Heart right ventricle (tissue), 16 donors: ENCODE data around the gene EBF3. TPM values are rescaled to one million over a fixed set of nuclear protein-coding genes. Genes with fewer than 3 reads are reported as not detected.

ENCODE experiments used
- ATAC-seq, 8 donors: fragments of 200-7000 bp; cut with Tn5 transposase; one replicate each; pipeline ENCODE4 v1.9.1; 2020; ENCODE audit warnings: mild to moderate bottlenecking in 8 of 8, moderate library complexity in 8 of 8, moderate number of reproducible peaks in 1 of 8
- DNase-seq, 2 donors: peaks; one replicate each; pipeline ENCODE4 v3.0.0-alpha.2; 2020
- H3K27ac ChIP-seq, 10 donors: fragments of 200-600 bp; sonication (generic) in 2 of 10; one replicate each; pipeline versions ENCODE4 v1.5.0 to v1.8.0; 2020 to 2022; ENCODE audit warnings: mild to moderate bottlenecking in 3 of 10
- H3K27me3 ChIP-seq, 7 donors: fragments of 200-600 bp; one replicate each; pipeline ENCODE4 v1.8.0; 2021 to 2022; ENCODE audit warnings: mild to moderate bottlenecking in 2 of 7
- H3K36me3 ChIP-seq, 9 donors: fragments of 200-600 bp; sonication (generic) in 1 of 9; one replicate each; pipeline versions ENCODE4 v1.5.0 to v1.8.0; 2020 to 2022; ENCODE audit warnings: mild to moderate bottlenecking in 2 of 9
- H3K4me1 ChIP-seq, 9 donors: fragments of 200-600 bp; sonication (generic) in 1 of 9; one replicate each; pipeline versions ENCODE4 v1.5.0 to v1.8.0; 2020 to 2022; ENCODE audit warnings: mild to moderate bottlenecking in 4 of 9
- H3K4me3 ChIP-seq, 10 donors: fragments of 200-600 bp; sonication (generic) in 2 of 10; one replicate each; pipeline versions ENCODE4 v1.5.0 to v1.8.0; 2020 to 2022; ENCODE audit warnings: mild to moderate bottlenecking in 7 of 10, moderate library complexity in 2 of 10
- H3K9me3 ChIP-seq, 11 donors: fragments of 200-600 bp in 10 of 11; sonication (generic) in 2 of 11; one replicate each; pipeline versions ENCODE4 v1.5.0 to v1.8.0; 2013 to 2022; ENCODE audit warnings: mild to moderate bottlenecking in 2 of 11, control low read depth in 1 of 11, moderate library complexity in 1 of 11
- CTCF ChIP-seq, 9 donors: fragments of 200-600 bp; sonication (generic) in 2 of 9; IDR thresholded peaks; one replicate each; pipeline versions ENCODE4 v1.5.0 to v1.8.0; 2021 to 2022; ENCODE audit warnings: antibody characterized with exemption in 9 of 9, mild to moderate bottlenecking in 5 of 9, moderate library complexity in 1 of 9
- WGBS, 2 donors: extraction: QIAGEN DNeasy Blood & Tissue Kit; methylation state at CpG; one replicate each; pipeline ENCODE4 v1.1.7; 2013; ENCODE audit warnings: inconsistent platforms in 1 of 2; 5-methylcytosine and 5-hydroxymethylcytosine counted together
- intact Hi-C, 10 donors: fragments of 100-400 bp; cut with DNase I; formaldehyde crosslinking; loops; one replicate each; pipeline versions ENCODE4 v1.11.1 to v1.14.2; 2022
- polyA plus RNA-seq, 2 donors: library from polyadenylated mRNA; stranded (reverse); fragments of 200-250 nt; gene quantifications; one replicate each; pipeline ENCODE4 v1.2.3, GENCODE V29; 2013
- total RNA-seq, 10 donors: library from RNA; stranded (reverse); fragmentation: NEBNext Ultra II Directional in 3 of 10; extraction: Animal tissue kit (Norgen Biotek cat#: 25700) in 3 of 10; gene quantifications; one replicate each; pipeline versions ENCODE4 v1.2.1 to v1.2.4, GENCODE V29; 2021 to 2023
- donor health status: Arrhythmogenic right ventricular cardiomyopathy.
- donor health status: ischemic (EF 13 %, LVEDD 7.1; RV severe dilation, severe dysfunction).
- donor health status: healthy with polysubstance abuse.
- donor health status: DM: no; HTN: yes; CAD: no.
- donor health status: DM: no; HTN: no; CAD: no.
- donor health status: ischemic (EF 25% LVEDD 6.9; RV normal size, moderate dysfunction).
- donor health status: ischemic (EF 25% LVEDD 5.7; RV mildly dilated, moderate dysfunction).
- donor health status: healthy.
- donor health status: DM: yes; HTN: yes; CAD: no.
- donor health status: Ischemic cardiomyopathy.
- donor health status: ischemic (EF 35%, LVEDD 5.7; RV mildly dilated, moderate dysfunction).
- donor health status: nonischemic (EF 11% LVEDD 7.7; RV severe dilation, severe dysfunction).
- donor health status: DM: yes; HTN: yes; CAD: no.
- donor health status: PGD.
- donor health status: ischemic (EF 29% LVEDD 5.4; RV normal size, mild dysfunction).
- donor health status: nonischemic (EF 23%, LVEDD 6.1; RV moderate dilation, normal function).

Gene EBF3
- total and polyA plus RNA-seq, 12 donors = 3.9 to 12.2 (median 5.6) TPM

GRCh38 chr10:129882291-129883010 lies 81.6 kb downstream of the EBF3 start:
- TF ChIP-seq CTCF (IDR thresholded peaks at IDR 0.05) = no peak
- Histone ChIP-seq H3K9me3 (no peaks in the 10 kb centered on the region), H3K4me1 (peaks cover 0 to 30% (median 13%) of the 10 kb centered on the region in 9 donors), H3K4me3 (no peak overlapping the region), H3K36me3 (no peaks in the 10 kb centered on the region), H3K27ac (no peak overlapping the region), H3K27me3 (peaks cover 0 to 5% (median 0%) of the 10 kb centered on the region in 7 donors)
- ATAC-seq (no peak), DNase-seq (no peak)
- intact Hi-C loops = loop anchor here in 3 of 10 donors (5.0 to 10.0 kb wide), 3 partner anchors 62 to 85 kb away; partner anchors contain the start of gene EBF3 (in 1 of the 3)
- 75 to 81% methylated on average over 9 of the region's 9 CpGs for WGBS, 2 donors

- no peak for TF ChIP-seq CTCF (IDR thresholded peaks at IDR 0.05)
- intact Hi-C loops = loop anchor here in 3 of 10 donors (5.0 to 10.0 kb wide), 3 partner anchors 63 to 86 kb away; partner anchors contain the start of gene EBF3 (in 1 of the 3)
- Histone ChIP-seq H3K9me3 (no peaks in the 10 kb centered on the region), H3K4me1 (peaks cover 0 to 30% (median 13%) of the 10 kb centered on the region in 9 donors), H3K27me3 (peaks cover 0 to 5% (median 0%) of the 10 kb centered on the region in 7 donors), H3K4me3 (no peak overlapping the region), H3K27ac (no peak overlapping the region), H3K36me3 (peaks cover 0 to 6% (median 0%) of the 10 kb centered on the region in 9 donors)
- WGBS, 2 donors = 72 to 74% methylated on average over 6 of the region's 6 CpGs
- ATAC-seq (no peak), DNase-seq (no peak)
Observed at GRCh38 chr10:129881641-129882040, 82.4 kb downstream of the EBF3 start.

- WGBS, 2 donors = 75 to 80% methylated on average over 8 of the region's 8 CpGs
- Histone ChIP-seq H3K36me3 (peaks cover 0 to 16% (median 0%) of the 10 kb centered on the region in 9 donors), H3K9me3 (no peaks in the 10 kb centered on the region), H3K27ac (no peak overlapping the region), H3K27me3 (peaks cover 0 to 5% (median 0%) of the 10 kb centered on the region in 7 donors), H3K4me3 (no peak overlapping the region), H3K4me1 (peaks cover 0 to 27% (median 13%) of the 10 kb centered on the region in 9 donors)
- no peak for DNase-seq
- no peak for ATAC-seq
- intact Hi-C loops = loop anchor here in 3 of 10 donors (5.0 to 10.0 kb wide), 3 partner anchors 64 to 87 kb away; partner anchors contain the start of gene EBF3 (in 1 of the 3)
- TF ChIP-seq CTCF (IDR thresholded peaks at IDR 0.05) = no peak
Observed at GRCh38 chr10:129880191-129880870, 83.7 kb downstream of the EBF3 start.

GRCh38 chr10:129879655-129880054 lies 84.4 kb downstream of the EBF3 start:
- H3K27me3 ChIP-seq = peaks cover 0 to 5% (median 0%) of the 10 kb centered on the region in 7 donors
- peaks cover 0 to 21% (median 8%) of the 10 kb centered on the region in 9 donors for H3K4me1 ChIP-seq
- 91 to 92% methylated on average over 14 of the region's 14 CpGs for WGBS, 2 donors
- DNase-seq = no peak
- H3K4me3 ChIP-seq = no peak overlapping the region
- no peak for ATAC-seq
- peaks cover 0 to 16% (median 0%) of the 10 kb centered on the region in 9 donors for H3K36me3 ChIP-seq
- no peak for TF ChIP-seq CTCF (IDR thresholded peaks at IDR 0.05)
- no peaks in the 10 kb centered on the region for H3K9me3 ChIP-seq
- H3K27ac ChIP-seq = no peak overlapping the region
- intact Hi-C loops = loop anchor here in 3 of 10 donors (5.0 to 10.0 kb wide), 3 partner anchors 65 to 88 kb away; partner anchors contain the start of gene EBF3 (in 1 of the 3)
